ENCODE results near the gene SLC8A2.

Gene SLC8A2

GRCh38 chr19:47471733-47472457 lies at the start of gene SLC8A2:
Gene SLC8A2 (minus strand): TSS chr19:47471893. CDS start chr19:47466403, 5,490 bp downstream.
- peak; percentile 82 for DNase-seq

GRCh38 chr19:47520839-47521238 lies 49.1 kb upstream of the SLC8A2 start:
- no peak for DNase-seq

GRCh38 chr19:47520343-47520806 lies 48.7 kb upstream of the SLC8A2 start:
- no peak for DNase-seq

- DNase-seq, result no peak
Observed at GRCh38 chr19:47518854-47519253, 47.2 kb upstream of the SLC8A2 start.

GRCh38 chr19:47518139-47518538 lies 46.4 kb upstream of the SLC8A2 start:
- no peak for DNase-seq

- DNase-seq, result peak; percentile 100
Observed at GRCh38 chr19:47514869-47515588, 43.3 kb upstream of the SLC8A2 start, which contains the start of gene NAPA. Gene NAPA (minus strand): TSS chr19:47515063. CDS start chr19:47514940, 123 bp downstream.

GRCh38 chr19:47514151-47514868 lies 42.6 kb upstream of the SLC8A2 start:
- DNase-seq, result no peak

GRCh38 chr19:47512948-47513319 lies 41.2 kb upstream of the SLC8A2 start:
- DNase-seq, result no peak

GRCh38 chr19:47512183-47512947 lies 40.7 kb upstream of the SLC8A2 start:
- peak; percentile 28 for DNase-seq

GRCh38 chr19:47511681-47512080 lies 40.0 kb upstream of the SLC8A2 start:
- no peak for DNase-seq

GRCh38 chr19:47511128-47511517 lies 39.4 kb upstream of the SLC8A2 start:
- DNase-seq, result no peak

GRCh38 chr19:47510516-47511127 lies 38.9 kb upstream of the SLC8A2 start:
- DNase-seq, result no peak

GRCh38 chr19:47509973-47510372 lies 38.3 kb upstream of the SLC8A2 start:
- DNase-seq, result no peak

- no peak for DNase-seq
Observed at GRCh38 chr19:47509170-47509847, 37.6 kb upstream of the SLC8A2 start.

GRCh38 chr19:47508721-47509120 lies 37.0 kb upstream of the SLC8A2 start:
- no peak for DNase-seq

- DNase-seq, result no peak
Observed at GRCh38 chr19:47507924-47508553, 36.3 kb upstream of the SLC8A2 start.

GRCh38 chr19:47507012-47507411 lies 35.3 kb upstream of the SLC8A2 start:
- no peak for DNase-seq

GRCh38 chr19:47506459-47506858 lies 34.8 kb upstream of the SLC8A2 start:
- no peak for DNase-seq

GRCh38 chr19:47505506-47505905 lies 33.8 kb upstream of the SLC8A2 start:
- DNase-seq, result no peak

- DNase-seq, result no peak
Observed at GRCh38 chr19:47503826-47504150, 32.1 kb upstream of the SLC8A2 start.

- no peak for DNase-seq
Observed at GRCh38 chr19:47503130-47503825, 31.6 kb upstream of the SLC8A2 start.

Data from fibroblast of skin of right biceps (primary cell).